Posterior vena cava (tissue), 2 donors: ENCODE measurements around the gene ADIPOR2. TPM values are rescaled to one million over a fixed set of nuclear protein-coding genes. Genes with fewer than 3 reads are reported as not detected.

ENCODE experiments used
- DNase-seq: peaks from one replicate; pipeline ENCODE4 v3.0.0-alpha.2; 2020; ENCODE audit warnings: low spot score
- intact Hi-C, 2 donors: fragments of 100-400 bp; cut with DNase I; formaldehyde crosslinking; loops; one replicate each; pipeline versions ENCODE4 v1.14.1 to v1.14.2; 2022 to 2023
- total RNA-seq, 2 donors: library from RNA; stranded (reverse); fragmentation: NEBNext Ultra II Directional; extraction: Animal tissue kit (Norgen Biotek cat#: 25700); gene quantifications; one replicate each; pipeline ENCODE4 v1.2.1, GENCODE V29; 2021
- donor health status: DM: yes; HTN: yes; CAD: no.
- donor health status: DM: yes; HTN: yes; CAD: no.

Gene ADIPOR2
- total RNA-seq, 2 donors from 2014 or later = 31.9 to 40.1 TPM

- intact Hi-C loops = loop anchor here in 1 of 2 donors (10.0 kb wide), 1 partner anchor 480 kb away; no protein-coding TSS in a partner anchor
- peak; percentile 95 for DNase-seq
Observed at GRCh38 chr12:1804545-1805332, 113.9 kb downstream of the ADIPOR2 start.

DNA sequence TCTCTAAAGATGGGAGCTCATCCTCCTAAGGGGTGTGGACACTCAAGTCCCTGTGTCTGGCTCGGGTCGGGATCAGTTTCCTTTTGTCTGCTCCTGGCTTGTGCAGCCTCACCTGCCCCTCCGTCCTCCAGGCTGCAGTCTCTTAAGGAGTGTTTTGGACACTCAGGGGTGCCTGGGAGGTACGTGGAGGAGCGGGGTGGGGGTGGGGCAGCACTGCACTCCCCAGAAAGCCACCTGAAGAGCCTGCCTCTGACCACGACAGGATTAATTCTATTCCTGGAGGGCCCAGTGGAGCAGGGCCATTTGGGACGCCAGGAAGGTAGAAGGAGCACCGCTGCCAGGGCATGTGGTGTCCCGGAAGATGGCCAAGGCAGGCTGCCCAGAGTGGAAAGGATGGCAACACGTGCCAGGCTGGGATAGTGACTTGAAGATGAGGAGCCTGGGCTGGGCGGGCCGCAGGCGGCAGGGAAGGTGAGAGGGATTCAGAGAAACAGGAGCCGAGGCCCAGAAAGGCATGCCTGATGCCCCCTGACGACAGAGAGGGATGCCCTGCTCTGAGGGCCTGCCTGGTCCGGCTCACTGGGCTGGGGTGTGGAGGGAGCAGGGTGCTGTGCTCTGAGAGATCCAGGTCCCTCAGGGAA, 114.7 kb downstream of the ADIPOR2 start:
- peak; percentile 77 for DNase-seq
- intact Hi-C loops = loop anchor here in 1 of 2 donors (10.0 kb wide), 1 partner anchor 479 kb away; no protein-coding TSS in a partner anchor

- intact Hi-C loops = loop anchor here in 1 of 2 donors (10.0 kb wide), 1 partner anchor 478 kb away; no protein-coding TSS in a partner anchor
- DNase-seq = peak; percentile 66
Observed at GRCh38 chr12:1806301-1807086, 115.6 kb downstream of the ADIPOR2 start.

DNA sequence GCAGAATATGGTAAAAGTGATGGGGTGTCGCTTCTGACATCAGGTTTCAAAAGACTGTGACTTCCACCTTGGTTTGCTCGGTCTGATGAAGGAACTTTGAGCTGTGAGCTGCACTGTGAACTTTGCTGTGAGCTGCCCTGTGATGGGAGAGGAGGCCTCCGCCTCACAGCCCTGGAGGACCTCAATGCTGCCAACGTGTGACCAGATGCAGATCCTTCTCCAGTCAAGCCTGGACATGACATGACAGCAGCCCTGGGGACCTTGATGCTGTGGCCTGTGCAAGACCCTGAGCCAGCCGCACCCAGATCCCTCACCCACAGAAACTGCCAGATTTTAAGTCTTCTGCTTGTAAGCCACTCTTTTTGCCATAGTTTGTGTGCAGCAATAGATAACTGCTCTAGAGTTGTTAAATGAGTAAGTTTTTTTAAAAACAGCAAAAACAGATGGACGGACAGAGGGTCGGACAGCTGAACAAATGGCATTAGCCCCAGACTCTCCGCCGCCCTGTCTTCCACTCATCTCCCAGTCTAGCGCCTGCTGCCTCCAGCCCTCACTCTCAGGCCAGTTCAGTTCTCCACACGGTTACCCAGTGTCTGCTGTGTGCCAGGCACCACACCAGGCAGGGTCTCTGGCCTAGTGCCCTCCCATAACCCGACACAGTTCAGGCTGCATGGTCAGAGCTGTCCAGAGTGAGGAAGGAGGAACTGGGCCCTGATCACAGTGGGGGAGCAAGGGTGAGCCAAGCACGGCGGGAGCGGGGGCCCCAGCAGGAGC, 116.4 kb downstream of the ADIPOR2 start:
- intact Hi-C loops = loop anchor here in 1 of 2 donors (10.0 kb wide), 1 partner anchor 478 kb away; no protein-coding TSS in a partner anchor
- peak; percentile 62 for DNase-seq

DNA sequence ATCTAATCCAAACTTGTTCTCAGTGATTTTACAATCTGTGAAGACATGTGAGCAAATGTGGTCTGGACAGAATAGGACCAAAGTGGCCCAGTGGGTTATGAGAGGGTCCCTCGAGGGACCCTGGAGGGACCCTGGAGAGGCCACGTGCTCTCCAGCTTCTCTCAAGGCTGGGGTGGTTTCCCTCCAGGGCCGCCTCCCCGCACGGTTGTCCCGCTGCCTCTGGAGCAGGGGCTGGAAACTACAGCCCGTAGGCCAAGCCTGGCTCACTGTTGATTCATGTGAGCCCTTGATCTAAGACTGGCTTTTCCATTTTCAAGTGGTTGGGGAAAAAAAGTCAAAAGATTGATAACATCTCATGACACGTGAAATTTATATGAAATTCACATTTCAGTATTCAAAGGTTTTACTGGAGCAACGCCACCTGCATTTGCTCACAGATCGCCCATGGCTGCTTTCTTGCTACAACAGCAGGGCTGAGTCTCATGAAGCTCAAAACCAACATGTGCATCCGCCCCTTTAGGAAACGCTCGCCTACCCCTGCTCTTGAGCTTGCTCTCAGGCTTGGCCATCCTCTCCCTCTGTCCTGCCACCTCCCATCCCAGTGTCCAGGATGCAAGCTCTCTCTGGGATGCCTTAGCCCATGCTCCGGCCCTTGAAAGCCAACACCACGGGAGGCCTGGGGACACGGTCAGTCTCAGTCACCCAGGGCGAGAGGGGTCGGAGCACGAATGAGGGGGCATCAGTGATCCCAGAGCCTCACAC, 117.3 kb downstream of the ADIPOR2 start:
- intact Hi-C loops = loop anchor here in 1 of 2 donors (10.0 kb wide), 1 partner anchor 477 kb away; no protein-coding TSS in a partner anchor
- DNase-seq = peak; percentile 56

GRCh38 chr12:1808798-1809480, 118.1 kb downstream of the ADIPOR2 start:
- intact Hi-C loops = loop anchor here in 1 of 2 donors (10.0 kb wide), 1 partner anchor 476 kb away; no protein-coding TSS in a partner anchor

DNA sequence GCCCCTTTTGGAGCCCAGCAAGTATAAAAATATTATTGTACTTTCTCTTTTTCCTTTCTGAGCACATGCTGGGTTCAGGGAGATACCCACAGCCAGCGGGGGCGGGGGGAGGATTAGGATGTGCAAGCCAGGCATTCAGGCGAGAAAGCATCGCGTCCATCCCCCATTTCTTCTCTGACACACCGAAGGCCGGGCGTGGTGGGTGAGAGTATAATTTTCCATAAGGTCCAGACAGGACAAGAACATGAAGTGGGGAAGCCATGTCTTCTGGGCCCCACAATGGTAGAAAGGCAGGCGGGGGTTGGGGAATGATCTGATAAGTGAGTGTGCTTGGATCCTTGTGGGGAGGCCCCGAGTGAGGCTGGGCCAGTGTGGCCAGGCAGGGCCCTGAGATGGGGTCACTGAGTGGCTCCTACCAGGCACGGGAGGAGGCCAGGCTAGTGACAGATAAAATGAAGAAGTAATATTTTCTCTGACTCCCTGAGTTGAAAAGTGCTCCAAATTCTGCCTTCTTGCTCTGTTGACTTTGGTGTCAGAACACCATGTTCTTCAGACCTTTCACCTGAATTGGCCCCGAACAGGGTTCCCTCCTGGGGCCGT, 118.8 kb downstream of the ADIPOR2 start:
- intact Hi-C loops = loop anchor here in 1 of 2 donors (10.0 kb wide), 1 partner anchor 475 kb away; no protein-coding TSS in a partner anchor
- no peak for DNase-seq

More at GRCh38 chr12:1808798-1809480, 118.1 kb downstream of the ADIPOR2 start:
- peak; percentile 40 for DNase-seq

DNA sequence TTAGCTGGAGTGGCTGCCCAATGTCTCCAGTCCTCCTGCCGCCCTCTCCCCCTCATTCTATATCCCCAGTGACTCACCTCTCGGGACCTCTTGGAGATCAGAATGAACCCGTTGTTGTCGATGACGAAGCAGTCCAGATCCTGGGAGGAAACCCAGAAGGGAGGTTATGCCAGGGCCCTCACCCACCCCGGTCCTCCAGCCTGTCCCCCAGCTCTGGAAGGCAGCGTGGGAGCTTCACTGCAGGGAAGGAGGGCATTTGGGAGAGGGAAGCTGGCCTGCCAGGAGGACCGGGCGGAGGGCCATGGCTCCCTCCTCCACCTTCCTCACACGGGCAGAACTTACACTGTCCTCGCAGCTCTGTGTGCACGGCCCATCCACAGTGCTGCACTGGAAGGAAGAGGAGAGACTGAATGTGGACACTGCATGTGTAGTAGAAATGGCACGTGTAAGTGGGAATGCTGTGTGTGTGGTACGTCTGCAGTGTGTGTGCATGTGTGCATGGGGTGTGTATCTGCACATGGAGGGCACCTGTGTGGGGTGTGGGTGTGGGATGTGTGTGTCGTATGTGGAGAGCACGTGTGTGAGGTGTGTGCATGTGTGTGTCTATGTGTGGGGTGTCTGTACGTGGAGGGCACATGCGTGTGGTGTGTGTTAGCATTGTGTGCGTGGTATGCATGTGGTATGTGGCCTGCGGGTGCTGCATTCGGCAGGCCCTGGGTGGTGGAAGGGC, 119.5 kb downstream of the ADIPOR2 start:
- intact Hi-C loops = no loop called here
- no peak for DNase-seq

- intact Hi-C loops = no loop called here
- DNase-seq = no peak
Observed at GRCh38 chr12:1810931-1811280, 120.0 kb downstream of the ADIPOR2 start.

DNA sequence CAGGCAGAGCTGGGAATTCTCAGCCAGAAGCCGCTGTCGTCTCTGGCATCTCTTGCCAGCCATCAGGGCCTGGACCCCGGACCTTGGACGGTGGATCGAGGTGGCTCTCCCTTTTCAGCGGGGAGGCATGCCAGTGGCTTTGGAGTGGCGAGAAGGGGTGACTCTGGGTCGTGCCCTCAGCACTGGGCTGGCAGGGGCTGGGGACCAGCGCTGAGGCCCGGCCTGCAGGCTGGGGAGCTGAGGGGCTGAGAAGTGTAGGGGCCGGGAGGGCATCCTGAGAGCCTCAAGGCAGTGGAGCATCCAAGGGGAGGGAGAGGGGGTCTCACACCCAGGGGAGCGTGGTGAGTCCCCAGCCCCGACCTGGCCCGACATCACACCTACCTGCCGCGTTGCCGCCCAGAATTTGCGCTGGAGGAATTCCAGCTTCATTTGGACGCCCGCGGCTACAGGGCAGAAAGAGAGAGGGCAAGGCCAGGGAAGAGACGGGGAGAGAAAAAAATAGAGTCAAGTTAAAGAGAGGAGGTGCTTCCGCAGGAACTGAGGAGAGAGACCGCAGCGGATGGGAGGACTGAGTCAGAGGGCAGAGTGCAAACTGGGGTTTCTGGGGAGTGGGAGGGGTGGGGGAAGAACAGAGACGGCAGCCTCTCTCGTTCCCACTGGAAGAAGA, 120.5 kb downstream of the ADIPOR2 start:
- intact Hi-C loops = no loop called here
- DNase-seq = no peak

DNA sequence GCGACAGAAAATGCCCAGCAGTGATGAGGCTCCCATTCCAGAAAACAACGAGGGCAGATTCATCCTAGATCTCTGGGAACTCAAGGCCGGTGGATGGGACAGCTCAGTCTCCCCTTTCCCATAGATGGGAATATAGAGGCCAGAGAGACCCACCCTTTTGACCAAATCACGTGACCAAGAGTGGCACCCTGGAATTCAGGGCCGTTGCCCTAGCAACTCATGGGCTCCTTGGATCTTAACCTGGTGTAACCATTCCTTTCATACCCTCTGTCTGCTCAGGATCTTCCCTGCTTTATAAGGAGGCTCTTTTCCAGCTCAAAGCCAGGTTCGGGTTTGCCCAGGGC, 121.0 kb downstream of the ADIPOR2 start:
- DNase-seq = no peak
- intact Hi-C loops = no loop called here

- intact Hi-C loops = no loop called here
- DNase-seq = no peak
Observed at GRCh38 chr12:1812650-1813302, 121.9 kb downstream of the ADIPOR2 start.

GRCh38 chr12:1814266-1814665, 123.4 kb downstream of the ADIPOR2 start:
- intact Hi-C loops = no loop called here
- no peak for DNase-seq

GRCh38 chr12:1815108-1815507, 124.2 kb downstream of the ADIPOR2 start:
- intact Hi-C loops = no loop called here
- no peak for DNase-seq
